Spleen (tissue), 7 donors: ENCODE results near the gene CTXND1.

ENCODE experiments used
- CTCF ChIP-seq, 11 experiments: fragments of 200-600 bp in 7 of 11; fragments of 450-650 bp in 4 of 11; sonication (generic) in 4 of 11; IDR thresholded peaks in 8 of 11; conservative IDR thresholded peaks in 3 of 11; 1 replicate in 7 of 11; 2 replicates in 4 of 11; pipeline versions ENCODE4 v1.4.0 to v1.8.0; 2016 to 2021; ENCODE audit warnings: antibody characterized with exemption in 11 of 11, inconsistent platforms in 4 of 11, mild to moderate bottlenecking in 1 of 11
- POLR2A ChIP-seq, 3 donors: fragments of 450-650 bp; IDR thresholded peaks; one replicate each; pipeline ENCODE4 v1.5.1; 2017; ENCODE audit warnings: antibody characterized with exemption in 3 of 3, mild to moderate bottlenecking in 1 of 3
- POLR2AphosphoS5 ChIP-seq, 3 donors: sonication (generic); formaldehyde crosslinking; IDR thresholded peaks; one replicate each; pipeline ENCODE4 v1.5.1; 2017; ENCODE audit warnings: antibody characterized with exemption in 3 of 3
- donor health status: DM: no; HTN: no; CAD: no; lungs with moderate emphysema.
- donor health status: DM: no; HTN: no; CAD: no.
- donor health status: DM: no; HTN: no; CAD: no.

DNA sequence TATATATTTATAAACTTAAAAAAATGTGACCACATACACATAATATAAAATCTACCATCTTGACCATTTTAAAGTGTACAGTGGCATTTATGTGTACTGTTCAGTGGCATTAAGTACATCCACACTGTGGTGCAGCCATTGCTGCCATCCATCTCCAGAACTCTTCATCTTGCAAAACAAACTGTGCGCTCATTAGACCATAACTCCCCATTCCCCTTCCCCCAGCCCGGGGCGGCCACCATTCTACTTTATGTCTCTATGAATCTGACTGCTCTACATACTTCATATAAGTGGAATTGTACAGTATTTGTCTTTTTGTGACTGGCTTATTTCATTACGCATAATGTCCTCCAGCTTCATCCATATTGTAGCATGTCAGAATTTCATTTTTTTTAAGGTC lies 47.8 kb downstream of the CTXND1 start:
- TF ChIP-seq CTCF (IDR thresholded peaks at IDR 0.05 in 8 of 11, conservative IDR thresholded peaks at IDR 0.05 in 3 of 11) (no peak), POLR2A (IDR thresholded peaks at IDR 0.05) (no peak), POLR2AphosphoS5 (IDR thresholded peaks at IDR 0.05) (no peak)
